HepG2 (cell line): Measurements from ENCODE around the gene RHOBTB3.

Experiments used
- CBX5 ChIP-seq: sonication (generic); formaldehyde crosslinking; IDR thresholded peaks from 2 replicates; pipeline ENCODE4 v1.4.0; 2020; ENCODE audit warnings: missing genetic modification reagents, borderline replicate concordance
- CTCF ChIP-seq: sonication (generic); formaldehyde crosslinking; IDR thresholded peaks from 2 replicates; pipeline ENCODE4 v1.5.0; 2020; ENCODE audit warnings: mild to moderate bottlenecking, missing genetic modification reagents, moderate library complexity
- POLR2A ChIP-seq, 2 experiments: IDR thresholded peaks; 2 replicates each; pipeline ENCODE4 v1.6.1; 2011; ENCODE audit warnings: low read depth in 2 of 2, low read length in 2 of 2, mild to moderate bottlenecking in 1 of 2, moderate library complexity in 1 of 2; ENCODE audit not compliant: insufficient read depth in 1 of 2
- SPEN ChIP-seq: sonication (generic); formaldehyde crosslinking; IDR thresholded peaks from 2 replicates; pipeline ENCODE4 v1.5.1; 2020; ENCODE audit warnings: low read depth, mild to moderate bottlenecking, missing genetic modification reagents
- XBP1 ChIP-seq: sonication (generic); formaldehyde crosslinking; IDR thresholded peaks from 2 replicates; pipeline ENCODE4 v1.5.0; 2020; ENCODE audit warnings: missing genetic modification reagents
- ZNF549 ChIP-seq: sonication (generic); formaldehyde crosslinking; IDR thresholded peaks from 2 replicates; pipeline ENCODE4 v1.5.0; 2020; ENCODE audit warnings: missing genetic modification reagents
- ZNF558 ChIP-seq: sonication (generic); formaldehyde crosslinking; IDR thresholded peaks from 2 replicates; pipeline ENCODE4 v1.9.0; 2022; ENCODE audit warnings: mild to moderate bottlenecking, missing genetic modification reagents, borderline replicate concordance
- ZNF639 ChIP-seq: conservative IDR thresholded peaks from 2 replicates; pipeline ENCODE4 v1.6.1; 2018; ENCODE audit warnings: missing genetic modification reagents
- ZNF720 ChIP-seq: sonication (generic); formaldehyde crosslinking; IDR thresholded peaks from 2 replicates; pipeline ENCODE4 v1.4.0; 2020; ENCODE audit warnings: missing genetic modification reagents
- TF ChIP-seq, protein P1 (sequence below): sonication (generic); formaldehyde crosslinking; IDR thresholded peaks from 2 replicates; pipeline ENCODE4 v1.5.0; 2020; ENCODE audit warnings: missing genetic modification reagents, mild to moderate bottlenecking, borderline replicate concordance
- TF ChIP-seq, protein P2 (sequence below): sonication (generic); formaldehyde crosslinking; IDR thresholded peaks from 2 replicates; pipeline ENCODE4 v1.4.0; 2020; ENCODE audit warnings: mild to moderate bottlenecking, missing genetic modification reagents

- TF ChIP-seq ZNF639 (CRISPR knock-in tag) (0 out of 2 replicates have a peak, but pooled peaks have one; percentile 25), POLR2A (IDR thresholded peaks at IDR 0.05; ENCODE audit: insufficient read depth in 1 of 2, low read depth in 2 of 2, low read length in 2 of 2) (no peak), SPEN (CRISPR knock-in tag) (no peak), XBP1 (no peak), CBX5 (CRISPR knock-in tag) (no peak), ZNF558 (no peak), ZNF549 (CRISPR knock-in tag) (no peak), CTCF (CRISPR knock-in tag) (no peak), ZNF720 (CRISPR knock-in tag) (no peak)
- TF ChIP-seq, protein P1, sequence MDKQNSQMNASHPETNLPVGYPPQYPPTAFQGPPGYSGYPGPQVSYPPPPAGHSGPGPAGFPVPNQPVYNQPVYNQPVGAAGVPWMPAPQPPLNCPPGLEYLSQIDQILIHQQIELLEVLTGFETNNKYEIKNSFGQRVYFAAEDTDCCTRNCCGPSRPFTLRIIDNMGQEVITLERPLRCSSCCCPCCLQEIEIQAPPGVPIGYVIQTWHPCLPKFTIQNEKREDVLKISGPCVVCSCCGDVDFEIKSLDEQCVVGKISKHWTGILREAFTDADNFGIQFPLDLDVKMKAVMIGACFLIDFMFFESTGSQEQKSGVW (CRISPR knock-in tag) = no peak
- TF ChIP-seq, protein P2, sequence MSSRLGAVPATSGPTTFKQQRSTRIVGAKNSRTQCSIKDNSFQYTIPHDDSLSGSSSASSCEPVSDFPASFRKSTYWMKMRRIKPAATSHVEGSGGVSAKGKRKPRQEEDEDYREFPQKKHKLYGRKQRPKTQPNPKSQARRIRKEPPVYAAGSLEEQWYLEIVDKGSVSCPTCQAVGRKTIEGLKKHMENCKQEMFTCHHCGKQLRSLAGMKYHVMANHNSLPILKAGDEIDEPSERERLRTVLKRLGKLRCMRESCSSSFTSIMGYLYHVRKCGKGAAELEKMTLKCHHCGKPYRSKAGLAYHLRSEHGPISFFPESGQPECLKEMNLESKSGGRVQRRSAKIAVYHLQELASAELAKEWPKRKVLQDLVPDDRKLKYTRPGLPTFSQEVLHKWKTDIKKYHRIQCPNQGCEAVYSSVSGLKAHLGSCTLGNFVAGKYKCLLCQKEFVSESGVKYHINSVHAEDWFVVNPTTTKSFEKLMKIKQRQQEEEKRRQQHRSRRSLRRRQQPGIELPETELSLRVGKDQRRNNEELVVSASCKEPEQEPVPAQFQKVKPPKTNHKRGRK (CRISPR knock-in tag) = no peak
These were observed 27.9 kb downstream of the RHOBTB3 start for GRCh38 chr5:95759005-95759404.
